ENCODE data around the gene SAMSN1.

GRCh38 chr21:14457762-14458161, 88.4 kb downstream of the SAMSN1 start:
- TF ChIP-seq, protein P1, sequence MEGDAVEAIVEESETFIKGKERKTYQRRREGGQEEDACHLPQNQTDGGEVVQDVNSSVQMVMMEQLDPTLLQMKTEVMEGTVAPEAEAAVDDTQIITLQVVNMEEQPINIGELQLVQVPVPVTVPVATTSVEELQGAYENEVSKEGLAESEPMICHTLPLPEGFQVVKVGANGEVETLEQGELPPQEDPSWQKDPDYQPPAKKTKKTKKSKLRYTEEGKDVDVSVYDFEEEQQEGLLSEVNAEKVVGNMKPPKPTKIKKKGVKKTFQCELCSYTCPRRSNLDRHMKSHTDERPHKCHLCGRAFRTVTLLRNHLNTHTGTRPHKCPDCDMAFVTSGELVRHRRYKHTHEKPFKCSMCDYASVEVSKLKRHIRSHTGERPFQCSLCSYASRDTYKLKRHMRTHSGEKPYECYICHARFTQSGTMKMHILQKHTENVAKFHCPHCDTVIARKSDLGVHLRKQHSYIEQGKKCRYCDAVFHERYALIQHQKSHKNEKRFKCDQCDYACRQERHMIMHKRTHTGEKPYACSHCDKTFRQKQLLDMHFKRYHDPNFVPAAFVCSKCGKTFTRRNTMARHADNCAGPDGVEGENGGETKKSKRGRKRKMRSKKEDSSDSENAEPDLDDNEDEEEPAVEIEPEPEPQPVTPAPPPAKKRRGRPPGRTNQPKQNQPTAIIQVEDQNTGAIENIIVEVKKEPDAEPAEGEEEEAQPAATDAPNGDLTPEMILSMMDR (IDR thresholded peaks at IDR 0.05; ENCODE audit: poor library complexity): no peak
- TF ChIP-seq EZH2 (IDR thresholded peaks at IDR 0.05; ENCODE audit: borderline replicate concordance): no peak
